GM10248 (cell line): ENCODE results near the gene OR5K2.

Source experiments
- CTCF ChIA-PET: fragments of 300-600 bp; sonication (Branson Sonifier 250); formaldehyde crosslinking; extraction: SDS; loops from one replicate; lab custom pipeline; 2021; ENCODE audit warnings: antibody characterized with exemption; lab: Yijun Ruan, JAX
- POLR2A ChIA-PET: fragments of 350-650 bp; sonication (Branson Sonifier 250); formaldehyde crosslinking; extraction: SDS; loops from one replicate; lab custom pipeline; 2020; ENCODE audit warnings: antibody characterized with exemption; lab: Yijun Ruan, JAX
- DNase-seq: peaks from one replicate; pipeline ENCODE4 v3.0.0; 2012; ENCODE audit errors: extremely low spot score
- TF ChIP-seq, protein P1 (sequence below): IDR thresholded peaks from 2 replicates; pipeline ENCODE4 v1.5.1; 2012; ENCODE audit warnings: mild to moderate bottlenecking, low read depth; ENCODE audit errors: extremely low read depth, missing control alignments, control extremely low read depth

OR5K2 gene

DNA sequence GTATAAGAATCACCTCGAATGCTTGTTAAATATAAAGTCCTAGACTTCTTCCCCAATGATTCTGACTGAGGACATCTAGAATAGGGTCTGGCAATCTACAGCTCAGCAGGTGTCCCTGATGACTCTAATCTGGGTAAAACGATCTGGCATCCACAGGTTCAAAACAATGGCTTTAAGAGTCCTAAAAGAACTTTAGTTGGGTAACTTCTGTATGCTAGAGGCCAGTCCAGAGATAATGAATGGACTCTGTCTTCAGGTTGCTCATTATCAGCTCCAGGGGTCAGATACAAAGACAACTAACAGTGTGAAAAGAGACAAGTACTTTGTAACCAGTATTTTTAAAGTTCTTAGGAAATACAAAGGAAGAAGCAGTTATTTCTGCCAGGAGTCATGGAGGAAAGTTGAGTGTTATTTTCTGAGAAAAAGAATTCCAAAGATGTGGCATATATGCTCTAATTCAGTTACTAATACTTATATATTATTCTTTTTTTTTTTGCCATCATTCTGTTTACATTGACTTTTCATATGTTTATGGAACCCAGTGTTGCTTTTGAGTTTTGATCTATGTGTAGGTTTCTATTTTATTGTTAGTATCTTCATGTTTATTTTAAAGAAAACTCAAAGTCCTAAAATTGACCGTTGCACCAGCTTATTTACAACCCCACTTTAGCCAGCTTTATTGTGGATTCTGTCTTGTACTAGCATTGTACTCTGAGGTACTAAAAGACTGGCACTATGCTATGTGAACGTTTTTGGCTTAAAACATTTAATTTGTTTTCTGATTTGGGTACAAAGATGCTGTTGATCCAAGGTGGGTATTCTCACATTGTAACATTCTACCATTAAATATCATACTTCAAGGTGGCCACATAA lies 31.2 kb downstream of the OR5K2 start:
- TF ChIP-seq, protein P1, sequence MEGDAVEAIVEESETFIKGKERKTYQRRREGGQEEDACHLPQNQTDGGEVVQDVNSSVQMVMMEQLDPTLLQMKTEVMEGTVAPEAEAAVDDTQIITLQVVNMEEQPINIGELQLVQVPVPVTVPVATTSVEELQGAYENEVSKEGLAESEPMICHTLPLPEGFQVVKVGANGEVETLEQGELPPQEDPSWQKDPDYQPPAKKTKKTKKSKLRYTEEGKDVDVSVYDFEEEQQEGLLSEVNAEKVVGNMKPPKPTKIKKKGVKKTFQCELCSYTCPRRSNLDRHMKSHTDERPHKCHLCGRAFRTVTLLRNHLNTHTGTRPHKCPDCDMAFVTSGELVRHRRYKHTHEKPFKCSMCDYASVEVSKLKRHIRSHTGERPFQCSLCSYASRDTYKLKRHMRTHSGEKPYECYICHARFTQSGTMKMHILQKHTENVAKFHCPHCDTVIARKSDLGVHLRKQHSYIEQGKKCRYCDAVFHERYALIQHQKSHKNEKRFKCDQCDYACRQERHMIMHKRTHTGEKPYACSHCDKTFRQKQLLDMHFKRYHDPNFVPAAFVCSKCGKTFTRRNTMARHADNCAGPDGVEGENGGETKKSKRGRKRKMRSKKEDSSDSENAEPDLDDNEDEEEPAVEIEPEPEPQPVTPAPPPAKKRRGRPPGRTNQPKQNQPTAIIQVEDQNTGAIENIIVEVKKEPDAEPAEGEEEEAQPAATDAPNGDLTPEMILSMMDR, result no peak
- CTCF ChIA-PET, result interaction anchor here (1.0 to 1.3 kb wide), 2 partner anchors 26 to 45 kb away, joined by 3 to 5 read pairs; no protein-coding TSS in a partner anchor

DNA sequence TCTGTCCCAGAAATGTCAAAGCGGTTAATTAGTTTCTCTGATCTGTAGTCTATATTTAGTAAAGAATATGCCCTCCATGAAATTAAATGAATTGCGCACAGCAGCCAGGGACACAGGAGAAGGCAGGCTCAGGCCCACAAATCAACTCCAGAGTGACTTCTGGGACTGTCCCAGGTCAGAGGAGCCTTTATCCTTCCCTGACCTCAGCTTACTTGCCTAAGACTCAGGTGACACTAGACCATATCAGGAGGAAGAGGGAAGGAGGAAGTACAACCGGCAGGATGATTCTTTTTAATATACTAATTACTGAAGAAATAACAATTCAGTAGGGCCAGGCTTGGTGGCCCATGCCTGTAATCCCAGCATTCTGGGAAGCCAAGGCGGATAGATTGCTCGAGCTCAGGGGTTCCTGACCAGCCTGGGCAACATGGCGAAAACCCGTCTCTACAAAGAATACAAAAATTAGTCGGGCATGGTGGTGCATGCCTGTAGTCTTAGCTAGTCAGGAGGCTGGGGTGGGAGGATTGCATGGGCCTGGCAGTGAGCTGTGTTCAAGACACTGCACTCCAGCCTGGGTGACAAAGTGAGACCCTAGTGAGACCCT lies 32.5 kb downstream of the OR5K2 start:
- DNase-seq, result no peak
- TF ChIP-seq, protein P1, result no peak
- ChIA-PET CTCF (interaction anchor here (1.0 to 1.5 kb wide), 6 partner anchors 12 to 490 kb away, joined by 3 to 5 read pairs (median 4); no protein-coding TSS in a partner anchor), POLR2A (interaction anchor here (0.8 to 1.0 kb wide), 2 partner anchors 26 to 34 kb away, joined by 3 to 4 read pairs; no protein-coding TSS in a partner anchor)

More for the DNA sequence above, 31.2 kb downstream of the OR5K2 start:
- DNase-seq, result no peak
- POLR2A ChIA-PET, result interaction anchor here (1.4 kb wide), 1 partner anchor 8 kb away, joined by 4 read pairs; no protein-coding TSS in a partner anchor

DNA sequence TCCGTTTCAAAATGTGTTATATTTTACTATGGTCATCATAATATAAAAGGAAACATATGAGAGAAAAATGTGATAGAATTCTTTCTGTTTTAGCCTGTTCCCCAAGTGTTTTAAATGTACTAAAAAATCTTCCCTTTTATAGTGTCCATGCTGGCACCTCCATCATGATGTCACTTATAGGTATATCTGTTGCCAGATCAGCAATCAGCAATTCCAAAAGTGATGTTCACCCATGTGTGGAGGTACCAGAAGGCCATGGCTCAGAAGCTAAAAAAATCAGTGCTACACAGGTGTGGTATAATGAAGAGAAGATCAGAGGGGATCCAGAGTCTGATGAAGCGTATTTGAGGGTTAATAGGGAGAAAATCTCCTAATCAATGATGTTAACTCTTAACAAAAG lies 33.2 kb downstream of the OR5K2 start:
- TF ChIP-seq, protein P1, result no peak
- ChIA-PET POLR2A (interaction anchor here (1.0 kb wide), 1 partner anchor 25 kb away, joined by 4 read pairs; no protein-coding TSS in a partner anchor), CTCF (interaction anchor here (1.1 to 1.5 kb wide), 4 partner anchors 19 to 491 kb away, joined by 3 to 4 read pairs (median 3); no protein-coding TSS in a partner anchor)
- DNase-seq, result no peak

DNA sequence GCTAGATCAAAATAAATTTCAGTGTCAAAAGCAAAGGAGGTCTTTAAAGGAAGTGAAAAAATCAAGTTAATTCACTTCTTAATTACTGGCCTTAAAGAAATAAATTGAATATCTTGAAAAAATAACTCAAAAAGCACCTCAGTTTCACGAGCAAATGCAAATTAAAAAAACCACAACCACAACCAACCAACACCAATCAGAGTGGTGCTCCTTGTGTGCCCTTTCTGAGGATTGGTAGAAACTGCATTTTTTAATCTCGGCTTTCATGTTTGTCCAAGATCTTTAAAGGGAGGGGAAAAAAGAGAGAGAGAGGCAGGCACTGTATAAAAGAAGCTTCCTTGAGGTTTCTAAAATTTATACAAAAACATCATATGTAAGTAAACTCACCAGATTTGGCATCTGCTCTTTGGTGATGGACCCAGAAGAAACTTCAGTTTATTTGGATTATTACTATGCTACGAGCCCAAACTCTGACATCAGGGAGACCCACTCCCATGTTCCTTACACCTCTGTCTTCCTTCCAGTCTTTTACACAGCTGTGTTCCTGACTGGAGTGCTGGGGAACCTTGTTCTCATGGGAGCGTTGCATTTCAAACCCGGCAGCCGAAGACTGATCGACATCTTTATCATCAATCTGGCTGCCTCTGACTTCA lies 34.3 kb downstream of the OR5K2 start, which contains the start of gene GPR15:
GPR15 (plus strand) TSS at position 357 of the 653 bp plus-strand sequence; CDS start at position 413, 56 bp downstream.
- TF ChIP-seq, protein P1, result no peak
- POLR2A ChIA-PET, result interaction anchor here (1.7 to 2.7 kb wide), 5 partner anchors 9 to 40 kb away, joined by 4 to 19 read pairs (median 17); partner anchors contain the start of gene CLDND1
- DNase-seq, result no peak
- CTCF ChIA-PET, result interaction anchor here (1.5 to 2.2 kb wide), 4 partner anchors 9 to 41 kb away, joined by 6 to 7 read pairs (median 7); partner anchors contain the start of gene CLDND1

DNA sequence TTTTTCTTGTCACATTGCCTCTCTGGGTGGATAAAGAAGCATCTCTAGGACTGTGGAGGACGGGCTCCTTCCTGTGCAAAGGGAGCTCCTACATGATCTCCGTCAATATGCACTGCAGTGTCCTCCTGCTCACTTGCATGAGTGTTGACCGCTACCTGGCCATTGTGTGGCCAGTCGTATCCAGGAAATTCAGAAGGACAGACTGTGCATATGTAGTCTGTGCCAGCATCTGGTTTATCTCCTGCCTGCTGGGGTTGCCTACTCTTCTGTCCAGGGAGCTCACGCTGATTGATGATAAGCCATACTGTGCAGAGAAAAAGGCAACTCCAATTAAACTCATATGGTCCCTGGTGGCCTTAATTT lies 34.8 kb downstream of the OR5K2 start:
- DNase-seq, result no peak
- CTCF ChIA-PET, result interaction anchor here (0.8 to 2.2 kb wide), 7 partner anchors 9 to 42 kb away, joined by 3 to 8 read pairs (median 7); partner anchors contain the start of gene CLDND1
- TF ChIP-seq, protein P1, result no peak
- POLR2A ChIA-PET, result interaction anchor here (1.0 to 2.7 kb wide), 7 partner anchors 9 to 40 kb away, joined by 4 to 19 read pairs (median 8); partner anchors contain the start of gene CLDND1
